MV-4-11 (cell line): ENCODE measurements around the gene COL9A3.
A peak's percentile ranks its signal among the peaks of the same experiment; 100 is the strongest.

Experiments used
- DNase-seq: peaks from one replicate; lab custom pipeline; 2025; lab: John Stamatoyannopoulos, UW

Gene COL9A3

DNA sequence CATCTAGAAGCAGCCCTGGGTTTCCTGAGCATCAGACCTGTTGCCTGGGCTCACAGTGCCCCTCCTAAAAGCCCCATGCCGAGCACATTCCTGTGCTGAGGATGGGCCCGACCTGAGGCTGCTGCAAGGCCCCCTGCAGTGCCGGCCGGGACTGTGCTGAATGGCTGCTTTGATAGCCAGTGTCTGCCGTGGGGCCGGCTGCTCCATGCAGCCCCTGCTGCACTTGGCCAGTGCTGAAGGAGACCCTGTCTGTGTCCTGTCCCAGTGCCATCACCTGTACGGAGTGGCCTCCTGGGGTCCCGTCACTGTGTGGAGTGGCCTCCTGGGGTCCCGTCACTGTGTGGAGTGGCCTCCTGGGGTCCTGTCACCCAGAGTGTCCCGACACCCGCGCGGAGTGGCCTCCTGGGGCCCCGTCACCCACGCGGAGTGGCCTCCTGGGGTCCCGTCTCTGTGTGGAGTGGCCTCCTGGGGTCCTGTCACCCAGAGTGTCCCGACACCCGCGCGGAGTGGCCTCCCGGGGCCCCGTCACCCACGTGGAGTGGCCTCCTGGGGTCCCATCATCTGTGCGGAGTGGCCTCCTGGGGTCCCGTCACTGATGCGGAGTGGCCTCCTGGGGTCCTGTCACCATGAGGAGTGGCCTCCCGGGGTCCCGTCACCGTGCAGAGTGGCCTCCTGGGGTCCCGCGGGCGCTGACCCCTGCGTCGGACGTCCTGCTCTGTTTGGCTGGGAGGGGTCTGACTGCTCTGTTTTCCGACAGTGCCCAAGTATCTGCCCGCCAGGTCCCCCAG is 7.0 kb downstream of the COL9A3 start:
- no peak for DNase-seq

DNA sequence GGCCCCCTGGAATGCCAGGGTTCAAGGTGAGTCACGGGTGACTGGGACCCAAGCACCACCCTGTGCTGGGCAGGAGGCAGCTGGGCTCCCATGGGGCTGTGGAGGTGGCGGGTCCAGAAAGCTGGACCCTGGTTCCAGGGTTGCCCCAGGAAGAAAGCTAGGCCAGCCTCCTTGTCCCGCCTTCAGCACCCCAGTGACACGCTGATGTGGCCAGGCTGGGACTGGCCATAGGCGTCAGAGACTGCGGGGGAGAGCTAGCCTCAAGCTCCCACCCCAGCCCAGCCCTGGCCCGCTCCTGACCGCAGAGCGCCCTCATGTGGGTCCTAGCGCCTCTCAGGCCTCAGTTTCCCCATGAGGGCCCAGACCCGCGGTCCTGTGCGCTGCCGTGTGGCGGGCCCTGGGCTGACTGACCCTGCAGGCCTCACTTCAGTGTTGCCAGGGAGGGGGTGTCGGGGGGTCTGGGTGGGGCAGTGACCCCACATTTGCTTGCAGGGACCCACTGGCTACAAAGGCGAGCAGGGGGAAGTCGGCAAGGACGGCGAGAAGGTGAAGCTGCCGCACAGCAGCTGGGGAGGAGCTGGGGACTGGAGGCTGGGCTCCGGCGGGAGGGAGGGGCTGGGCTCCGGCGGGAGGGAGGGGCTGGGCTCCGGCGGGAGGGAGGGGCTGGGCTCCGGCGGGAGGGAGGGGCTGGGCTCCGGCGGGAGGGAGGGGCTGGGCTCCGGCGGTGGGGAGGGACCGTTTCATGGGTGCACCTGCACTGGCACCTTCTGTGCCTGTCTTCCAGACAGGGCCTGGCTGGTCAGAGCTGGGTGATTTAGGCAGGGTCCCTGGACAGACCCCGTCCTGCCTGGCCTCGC is 7.9 kb downstream of the COL9A3 start:
- DNase-seq: peak; percentile 9

DNA sequence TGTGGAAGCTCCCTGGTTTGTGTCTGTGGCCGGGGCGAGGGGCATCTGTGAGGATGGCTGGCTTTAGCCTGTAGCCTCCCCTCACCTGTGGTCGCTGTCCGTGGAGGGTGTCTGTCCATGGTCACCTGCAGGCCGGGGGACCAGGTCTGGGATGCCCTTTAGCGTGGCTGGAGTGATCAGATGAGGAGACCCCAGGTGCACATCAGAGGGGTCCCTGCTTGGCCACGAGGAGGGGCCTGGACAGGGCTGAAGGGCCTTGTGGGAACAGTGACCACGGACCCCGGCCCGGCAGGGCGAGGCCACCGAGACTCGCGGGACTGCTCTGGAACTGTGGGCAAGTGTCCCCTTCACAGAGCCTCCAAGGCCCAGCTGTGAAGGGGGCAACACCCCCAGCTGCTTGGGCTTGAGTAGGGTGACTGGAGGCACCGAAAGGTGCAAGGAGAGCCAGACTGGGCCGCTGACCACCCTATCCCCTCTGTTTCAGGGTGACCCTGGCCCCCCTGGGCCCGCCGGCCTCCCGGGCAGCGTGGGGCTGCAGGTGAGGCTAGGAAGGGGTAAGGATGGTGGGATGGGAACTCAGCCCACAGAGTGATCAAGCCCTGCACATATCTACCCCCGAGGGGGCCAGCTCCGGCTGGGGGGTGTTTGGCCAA is 8.6 kb downstream of the COL9A3 start:
- DNase-seq: no peak

DNA sequence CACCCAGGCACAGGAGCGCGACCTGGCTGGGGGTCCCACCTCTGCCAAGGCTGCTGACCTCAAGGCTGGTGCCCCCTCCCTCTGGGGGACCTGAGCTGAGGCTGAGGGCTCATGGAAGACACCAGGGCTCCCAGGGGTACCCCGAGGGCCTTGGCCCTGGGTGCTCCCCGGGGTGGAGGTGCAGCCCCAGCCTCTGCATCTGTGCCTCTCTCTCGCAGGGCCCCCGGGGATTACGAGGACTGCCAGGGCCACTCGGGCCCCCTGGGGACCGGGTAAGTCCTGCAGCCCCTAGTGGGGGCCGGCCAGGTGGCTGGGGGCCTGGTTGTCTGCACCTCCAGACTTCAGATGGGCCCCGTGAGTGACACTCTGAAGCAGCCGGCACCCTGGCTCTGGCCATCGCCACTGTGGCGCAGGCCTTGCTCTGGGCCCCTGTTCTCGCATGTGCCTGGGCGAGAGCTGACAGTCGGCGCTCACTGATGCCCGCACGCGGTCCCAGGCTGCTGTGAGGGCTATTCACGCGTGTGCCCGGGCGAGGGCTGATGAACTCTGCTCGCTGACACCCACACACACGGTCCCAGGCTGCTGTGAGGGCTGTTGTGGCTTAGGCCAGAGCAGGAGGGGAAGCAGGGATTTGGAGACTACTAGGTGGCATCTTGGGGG is 9.3 kb downstream of the COL9A3 start:
- DNase-seq: peak; percentile 28

DNA sequence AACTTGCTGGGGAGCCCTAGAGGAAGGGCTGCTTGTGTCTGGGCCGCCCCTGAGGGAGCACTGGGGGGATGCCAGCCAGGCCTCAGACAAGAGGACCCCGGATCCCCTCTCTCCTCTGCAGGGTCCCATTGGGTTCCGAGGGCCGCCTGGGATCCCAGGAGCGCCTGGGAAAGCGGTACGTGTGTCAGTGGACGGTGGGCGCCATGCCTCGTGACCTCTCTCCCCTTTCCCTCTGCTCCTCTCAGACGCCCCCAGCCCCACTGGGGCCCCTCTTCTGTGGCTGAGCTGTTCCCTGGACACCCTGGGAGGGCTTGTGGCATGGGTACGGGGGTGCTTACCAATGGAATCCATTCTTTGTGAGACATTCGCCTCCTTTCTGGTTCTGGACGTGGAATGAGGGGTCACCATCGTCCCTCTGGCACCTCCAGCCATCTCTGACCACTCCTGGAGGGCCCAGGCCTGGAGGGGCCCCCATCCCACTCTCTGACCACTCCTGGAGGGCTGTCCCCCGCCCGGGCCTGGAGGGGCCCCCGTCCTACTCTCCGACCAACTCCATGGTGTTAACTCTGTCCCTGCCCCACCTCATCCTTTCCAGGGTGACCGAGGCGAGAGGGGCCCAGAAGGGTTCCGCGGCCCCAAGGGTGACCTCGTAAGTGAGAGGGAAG is 9.9 kb downstream of the COL9A3 start:
- DNase-seq: no peak

DNA sequence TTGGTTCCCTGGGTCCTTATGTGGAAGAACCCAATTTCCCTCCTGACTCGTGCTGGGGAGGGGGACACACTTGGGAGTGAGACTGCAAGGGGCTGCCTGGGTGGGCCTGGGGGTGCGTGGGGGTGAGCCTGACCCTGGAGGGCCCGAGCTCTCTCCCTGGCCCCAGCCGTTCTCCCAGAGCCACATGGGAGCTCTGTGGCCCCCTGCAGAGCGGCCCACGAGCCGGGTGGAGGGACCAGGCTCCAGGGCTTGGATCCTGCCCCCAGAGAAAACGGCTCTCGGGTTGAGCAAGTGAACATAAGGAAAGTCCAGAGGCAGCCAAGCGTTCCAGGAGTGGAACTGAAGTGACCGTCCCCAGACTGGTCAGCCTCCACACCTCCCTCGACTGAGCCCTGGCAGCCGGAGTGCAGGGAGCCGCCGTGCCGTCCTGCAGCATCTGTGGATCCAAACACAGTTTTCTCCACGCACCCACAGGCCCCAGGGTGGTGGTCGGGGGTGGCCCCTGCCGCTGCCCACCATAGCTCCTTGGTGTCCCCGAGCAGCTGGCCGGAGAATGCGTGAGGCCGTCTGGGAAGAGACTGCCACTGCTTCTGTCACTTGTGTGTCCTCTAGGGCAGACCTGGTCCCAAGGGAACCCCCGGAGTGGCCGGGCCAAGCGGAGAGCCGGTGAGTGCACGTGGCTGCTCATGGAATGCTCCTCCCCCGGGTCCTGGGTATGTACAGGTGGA is 10.6 kb downstream of the COL9A3 start:
- DNase-seq: no peak

DNA sequence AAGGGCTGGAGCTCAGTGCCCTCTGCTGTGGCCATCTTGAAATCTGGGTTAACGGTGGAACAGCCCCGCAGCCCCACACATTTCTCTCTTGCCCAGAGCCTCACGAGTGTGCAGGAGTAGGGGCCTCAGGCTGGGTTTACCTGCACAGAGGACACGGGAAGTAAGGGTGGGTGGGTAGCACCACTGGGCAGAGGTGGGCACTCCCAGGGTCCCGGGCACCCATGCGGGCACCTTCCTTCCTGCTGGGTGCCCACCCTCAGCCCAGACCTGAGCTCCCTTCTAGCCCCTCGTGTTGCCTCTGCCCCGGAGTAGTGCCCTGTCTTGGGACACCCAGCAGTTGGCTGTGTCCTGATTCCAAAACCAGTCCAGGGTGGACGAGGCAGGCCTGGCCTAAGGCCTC is 11.2 kb downstream of the COL9A3 start:
- DNase-seq: no peak

DNA sequence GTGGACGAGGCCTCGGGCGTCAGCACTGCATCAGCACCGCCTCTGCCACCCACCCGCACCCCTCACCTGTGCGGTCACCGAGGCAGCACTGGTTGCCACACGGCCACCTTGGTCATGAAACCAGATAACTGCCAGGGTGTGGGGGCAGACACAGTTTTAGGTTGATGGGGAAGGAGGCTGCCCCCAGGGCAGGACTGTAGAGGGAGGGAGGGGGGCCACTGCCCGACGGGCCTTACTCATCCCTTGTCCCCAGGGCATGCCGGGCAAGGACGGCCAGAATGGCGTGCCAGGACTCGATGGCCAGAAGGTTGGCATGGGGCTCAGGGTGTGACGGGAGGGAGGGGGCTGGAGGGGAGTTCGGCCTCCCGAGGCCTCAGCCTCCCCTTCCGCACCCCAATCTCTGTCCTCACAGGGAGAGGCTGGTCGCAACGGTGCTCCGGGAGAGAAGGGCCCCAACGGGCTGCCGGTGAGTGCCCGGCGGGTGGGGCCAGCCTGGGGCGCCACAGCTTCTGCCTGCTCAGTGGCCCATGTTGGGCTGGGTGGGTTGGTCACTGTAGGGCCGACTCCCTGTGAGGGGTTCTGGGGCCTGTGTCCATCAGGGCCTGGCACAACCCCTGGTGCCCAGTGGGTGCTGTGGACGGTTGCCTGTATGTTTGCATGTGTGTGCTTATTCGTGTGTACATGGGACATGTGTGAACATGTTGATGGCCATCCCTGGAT is 11.8 kb downstream of the COL9A3 start:
- DNase-seq: no peak

DNA sequence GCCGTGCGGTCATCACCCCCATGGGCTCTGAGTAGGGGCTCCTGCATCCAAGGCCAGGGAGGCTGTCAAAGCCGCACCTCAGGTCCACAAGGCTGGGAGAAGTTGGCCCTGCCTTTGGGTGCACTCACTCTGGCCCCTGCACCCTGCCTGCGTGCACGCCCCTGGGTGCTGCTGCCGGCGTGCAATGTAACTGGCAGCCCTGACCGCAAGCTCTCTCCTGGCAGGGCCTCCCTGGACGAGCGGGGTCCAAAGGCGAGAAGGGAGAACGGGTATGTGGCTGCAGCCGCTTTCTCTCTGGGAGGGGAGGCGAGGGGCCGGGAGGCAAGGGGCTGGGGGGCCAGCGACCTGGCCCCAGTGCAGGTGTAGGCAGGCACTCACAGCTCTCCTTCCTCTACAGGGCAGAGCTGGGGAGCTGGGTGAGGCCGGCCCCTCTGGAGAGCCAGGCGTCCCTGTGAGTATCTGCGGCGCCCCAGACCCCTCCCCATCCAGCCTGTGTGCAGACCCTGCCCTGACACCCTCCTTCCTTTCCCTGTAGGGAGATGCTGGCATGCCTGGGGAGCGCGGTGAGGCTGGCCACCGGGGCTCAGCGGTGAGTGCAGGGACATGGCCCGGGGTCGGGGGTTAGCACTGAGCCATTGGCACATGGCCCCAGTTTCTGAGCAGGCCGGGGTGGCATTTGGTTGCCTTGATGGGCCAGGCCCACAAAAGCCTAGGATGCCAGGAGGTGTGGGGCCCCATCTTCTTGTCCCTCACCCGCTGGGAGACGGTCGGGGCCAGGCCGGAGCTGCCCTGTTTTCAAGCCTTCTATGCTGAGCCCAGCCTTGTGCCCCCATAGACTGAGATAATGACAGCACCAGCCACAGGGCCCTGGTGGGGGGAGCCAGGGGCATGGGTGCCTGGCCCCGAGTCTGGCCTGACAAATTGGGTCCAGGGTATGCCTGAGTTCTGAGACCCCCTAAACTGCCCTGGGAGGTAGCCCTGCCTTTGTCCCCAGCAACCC is 12.7 kb downstream of the COL9A3 start:
- DNase-seq: no peak

DNA sequence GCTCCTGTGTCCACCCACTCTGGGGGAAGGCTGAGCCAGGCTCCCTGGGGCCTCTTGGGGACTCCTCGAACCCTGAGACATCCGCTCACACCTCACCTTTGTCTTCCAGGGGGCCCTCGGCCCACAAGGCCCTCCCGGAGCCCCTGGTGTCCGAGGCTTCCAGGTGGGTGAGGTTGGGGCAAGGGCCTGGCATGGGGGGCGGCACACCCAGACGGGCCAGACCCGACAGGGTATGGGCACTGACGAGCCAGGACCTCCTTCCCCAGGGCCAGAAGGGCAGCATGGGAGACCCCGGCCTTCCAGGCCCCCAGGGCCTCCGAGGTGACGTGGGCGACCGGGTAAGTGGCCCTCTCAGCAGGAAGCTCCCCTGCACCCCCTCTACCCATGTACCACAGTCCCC is 13.4 kb downstream of the COL9A3 start:
- DNase-seq: no peak

DNA sequence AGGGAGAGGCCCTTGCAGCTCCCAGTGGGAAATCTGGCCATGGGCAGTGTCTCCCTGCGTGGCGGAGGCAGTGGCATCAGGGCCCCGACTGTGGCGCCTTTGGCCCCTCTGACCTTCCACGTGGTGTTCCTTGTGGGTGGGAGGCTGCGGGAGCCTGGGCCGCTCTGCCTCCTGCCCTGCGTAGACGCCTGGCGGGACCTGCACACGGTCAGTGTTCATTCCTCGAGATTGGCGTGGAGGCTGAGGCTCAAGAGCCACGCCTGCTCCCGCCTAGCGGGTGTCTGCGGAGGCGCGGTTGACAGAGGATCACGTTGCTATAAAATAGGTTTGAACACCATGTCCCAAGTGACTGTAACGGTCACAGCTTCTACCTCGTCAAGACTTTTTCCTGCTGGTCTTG is 14.0 kb downstream of the COL9A3 start:
- DNase-seq: peak; percentile 55

DNA sequence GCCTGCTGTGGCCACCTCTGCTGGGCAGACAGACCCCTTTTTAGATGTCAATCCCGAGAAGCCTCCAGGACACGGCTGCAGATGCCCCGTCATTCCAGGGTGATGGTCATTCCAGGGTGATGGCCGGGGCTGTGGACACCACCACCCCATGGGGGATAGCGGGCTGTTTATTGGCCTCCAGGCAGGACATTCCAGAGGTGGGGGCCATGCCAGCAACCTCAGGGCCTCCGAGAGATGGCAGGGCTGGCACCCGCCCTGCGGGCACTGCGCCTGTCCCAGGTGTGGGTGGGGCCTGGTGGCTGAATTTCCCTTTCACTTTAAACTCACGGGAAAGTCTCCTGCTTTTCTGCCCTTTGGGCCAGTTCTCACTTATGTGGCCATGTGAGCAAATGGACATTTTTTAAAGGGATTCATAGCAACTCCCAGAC is 14.5 kb downstream of the COL9A3 start:
- no peak for DNase-seq

DNA sequence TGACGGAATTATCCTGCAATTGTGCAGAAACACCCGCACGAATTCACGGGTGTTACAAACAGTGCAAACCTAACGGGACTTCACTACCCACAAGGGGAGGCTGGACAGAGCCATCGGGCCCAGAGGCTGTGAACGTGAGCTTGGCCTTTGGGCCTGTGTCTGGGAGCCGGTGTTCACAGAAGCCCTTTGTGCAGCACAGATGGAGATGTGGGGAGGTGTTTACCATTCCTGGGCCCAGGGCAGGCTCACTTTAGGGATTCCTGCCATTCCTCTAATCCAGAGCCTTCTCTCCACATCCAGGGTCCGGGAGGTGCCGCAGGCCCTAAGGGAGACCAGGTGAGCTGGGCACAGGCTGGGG is 15.0 kb downstream of the COL9A3 start:
- no peak for DNase-seq

DNA sequence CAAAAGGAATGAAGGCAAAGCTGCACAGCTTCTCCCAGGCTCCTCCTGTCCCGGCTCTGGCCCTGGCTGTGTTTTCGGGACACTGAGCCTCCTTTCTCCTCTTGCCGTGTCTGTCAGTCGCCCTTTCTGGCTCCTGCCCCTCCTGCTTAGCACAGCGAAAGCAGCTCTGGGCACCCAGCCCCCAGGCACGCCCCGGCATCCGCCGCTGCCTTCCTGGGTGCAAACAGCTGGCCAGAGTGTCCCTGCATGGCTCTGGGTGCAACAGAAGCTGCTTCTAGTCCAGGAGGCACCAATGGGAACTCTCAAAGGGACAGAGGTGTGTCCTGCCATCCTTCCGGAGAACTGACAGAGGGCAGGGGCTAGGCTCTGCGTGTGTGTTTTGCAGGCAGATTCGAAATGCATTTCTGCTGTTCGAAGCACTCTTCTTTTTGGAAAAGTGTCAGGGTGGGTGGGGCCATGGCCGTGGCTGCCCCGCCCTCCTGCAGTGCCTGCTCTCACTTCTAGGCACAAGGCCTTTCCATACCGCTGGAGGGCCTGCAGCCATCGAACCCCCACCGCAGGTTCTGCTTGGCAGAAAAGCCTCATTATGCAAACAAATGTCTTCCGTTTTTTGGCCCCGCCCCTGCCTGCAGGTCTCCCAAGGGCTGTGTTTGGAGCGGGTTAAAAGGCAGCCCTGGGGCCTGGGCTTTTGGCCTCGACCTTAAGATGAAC is 15.5 kb downstream of the COL9A3 start:
- peak; percentile 95 for DNase-seq

DNA sequence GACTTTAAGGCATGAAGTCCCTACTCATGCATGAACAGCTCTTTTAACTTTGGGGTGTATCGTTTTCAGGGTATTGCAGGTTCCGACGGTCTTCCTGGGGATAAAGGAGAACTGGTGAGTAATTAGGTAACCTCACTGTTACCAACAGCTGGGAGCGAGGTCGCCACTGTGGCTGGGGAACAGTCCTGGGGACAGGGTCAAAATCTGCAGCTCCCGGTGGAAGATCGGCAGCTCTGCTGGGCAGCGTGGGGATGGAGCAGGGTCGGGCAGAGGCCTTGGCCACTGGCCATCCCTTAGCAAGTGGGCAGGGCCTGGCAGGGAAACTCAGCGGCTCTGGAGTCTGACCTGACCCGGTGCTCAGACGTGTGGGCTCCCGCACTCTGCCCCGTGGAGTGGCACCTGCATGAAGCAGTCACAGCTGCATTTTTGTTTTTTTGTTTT is 16.1 kb downstream of the COL9A3 start:
- DNase-seq: peak; percentile 83

DNA sequence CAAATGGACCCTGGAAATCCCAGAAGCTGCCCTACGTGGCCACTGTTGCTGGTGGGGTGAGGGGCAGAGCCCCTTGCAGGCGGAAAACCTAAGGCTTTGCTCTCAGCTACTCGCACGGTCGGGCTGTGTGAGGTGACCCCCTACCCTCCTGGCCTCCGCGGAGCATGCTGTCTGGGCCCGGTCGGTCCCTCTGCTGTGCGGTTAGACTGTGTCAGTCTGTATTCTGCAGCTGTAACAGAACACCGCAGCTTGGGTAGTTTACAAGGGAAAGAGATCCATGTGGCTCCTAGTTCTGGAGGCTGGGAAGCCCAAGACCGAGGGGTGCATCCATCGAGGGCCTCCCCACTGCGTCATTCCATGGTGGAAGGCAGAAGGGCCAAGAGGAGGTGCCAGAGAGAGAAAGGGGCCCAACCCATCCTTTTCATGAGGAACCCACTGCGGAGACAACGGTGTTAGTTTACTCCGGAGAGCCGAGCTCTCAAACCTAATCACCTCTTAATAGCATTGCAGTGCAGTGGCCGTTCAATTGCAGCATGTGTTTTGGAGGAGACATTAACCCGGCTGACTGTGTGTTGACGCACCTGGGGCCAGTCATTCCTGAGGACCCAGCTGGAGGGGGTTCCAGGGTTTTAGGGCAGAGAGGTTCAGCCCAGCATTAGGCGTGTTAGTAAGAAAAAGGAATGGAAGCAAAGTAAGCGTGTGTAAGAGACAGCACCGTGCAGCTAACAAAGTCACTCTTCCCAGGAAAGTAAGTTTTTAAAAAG is 18.3 kb downstream of the COL9A3 start:
- DNase-seq: no peak
